ENCODE measurements around the gene ATP6V0D1.
"Not testable (repeated sequence)": the region's sequence is repeated elsewhere in the genome, so short reads cannot be mapped to it uniquely, and the experiment has no call there.

Gene ATP6V0D1

DNA sequence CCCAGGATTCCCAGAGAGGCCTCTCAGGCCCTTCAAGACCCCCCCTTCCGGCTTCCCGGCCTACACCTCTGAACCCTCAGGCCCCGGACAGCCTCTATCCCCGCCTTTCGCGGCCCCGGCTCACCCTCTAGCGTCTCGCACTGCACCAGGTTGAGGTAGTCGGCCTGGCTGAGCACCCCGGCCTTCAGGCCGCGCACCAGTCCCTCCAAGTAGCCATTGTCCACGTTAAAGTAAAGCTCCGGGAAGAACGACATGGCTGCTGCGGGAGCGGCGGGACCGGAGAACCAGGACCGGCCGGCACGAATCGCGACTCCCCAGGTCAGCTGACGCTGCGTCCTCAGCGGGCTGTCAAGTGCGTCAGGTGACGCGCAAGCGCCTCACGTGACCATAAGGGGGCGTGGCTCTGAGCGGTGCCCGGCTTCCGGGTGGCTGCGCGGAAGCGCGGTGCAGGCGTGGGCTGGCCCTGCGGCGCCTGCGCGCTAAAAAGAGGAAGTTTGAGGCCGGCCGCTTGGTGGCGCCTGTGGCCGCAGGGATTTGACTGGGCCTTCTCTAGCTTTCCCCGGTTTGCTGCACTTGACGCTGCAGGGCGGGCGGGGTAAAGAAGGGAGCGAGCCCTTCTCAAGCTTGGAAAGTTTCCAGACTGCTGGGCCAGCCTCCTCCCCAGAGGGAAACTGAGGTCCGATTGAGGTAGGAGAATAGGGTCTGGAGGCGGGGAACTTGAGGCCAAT, at the start of gene ATP6V0D1:
Gene ATP6V0D1, minus strand, starts transcription at position 325 of the 728 bp plus-strand sequence. Its CDS starts 71 bp downstream, at position 254.
- DNase-seq = peak; percentile 98

DNA sequence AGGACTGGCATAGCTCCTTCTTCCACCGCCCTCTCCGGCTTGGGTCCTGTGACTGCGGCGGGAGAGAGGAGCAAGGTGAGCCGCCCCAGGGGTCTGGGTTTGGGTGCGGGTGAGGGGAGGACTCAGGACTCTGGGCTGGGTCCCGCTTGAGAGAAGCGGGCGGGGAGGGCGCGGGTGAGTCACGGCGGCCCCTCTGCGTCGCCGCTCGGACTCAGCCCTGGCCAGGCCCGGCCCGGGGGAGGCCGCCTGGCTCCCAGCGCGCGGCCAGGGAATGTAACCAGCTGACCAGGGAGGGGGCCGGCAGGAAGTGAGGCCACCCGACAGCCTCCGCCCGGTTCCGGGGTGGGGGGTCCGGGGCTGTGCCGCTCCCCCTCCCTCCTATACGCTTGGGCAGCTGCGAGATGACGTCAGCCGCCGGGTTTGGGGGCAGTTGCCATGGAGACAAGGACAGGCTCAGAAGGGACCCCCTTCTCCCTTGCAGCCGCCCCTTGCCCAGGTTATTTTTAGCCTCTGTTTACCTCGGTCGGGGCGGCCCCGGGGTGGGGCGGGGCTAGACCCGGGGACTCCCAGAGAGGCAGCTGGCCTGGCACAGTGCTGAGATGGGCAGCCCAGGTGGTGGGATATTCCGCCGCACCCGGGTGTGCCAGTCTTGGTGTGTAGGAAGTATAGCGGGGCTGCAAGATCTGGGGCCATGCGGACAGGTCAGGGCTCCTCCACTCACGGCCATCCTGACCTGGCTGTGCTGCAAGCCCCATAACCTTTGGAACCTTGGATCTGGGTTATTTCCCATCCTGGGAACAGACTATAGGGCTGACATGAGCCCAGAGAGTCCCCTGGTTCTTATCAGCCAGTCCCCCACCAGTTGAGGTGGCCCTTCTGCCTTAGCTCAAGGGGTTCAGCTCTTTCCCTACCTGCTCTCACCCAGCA, 49.3 kb upstream of the ATP6V0D1 start:
- DNase-seq = no peak

DNA sequence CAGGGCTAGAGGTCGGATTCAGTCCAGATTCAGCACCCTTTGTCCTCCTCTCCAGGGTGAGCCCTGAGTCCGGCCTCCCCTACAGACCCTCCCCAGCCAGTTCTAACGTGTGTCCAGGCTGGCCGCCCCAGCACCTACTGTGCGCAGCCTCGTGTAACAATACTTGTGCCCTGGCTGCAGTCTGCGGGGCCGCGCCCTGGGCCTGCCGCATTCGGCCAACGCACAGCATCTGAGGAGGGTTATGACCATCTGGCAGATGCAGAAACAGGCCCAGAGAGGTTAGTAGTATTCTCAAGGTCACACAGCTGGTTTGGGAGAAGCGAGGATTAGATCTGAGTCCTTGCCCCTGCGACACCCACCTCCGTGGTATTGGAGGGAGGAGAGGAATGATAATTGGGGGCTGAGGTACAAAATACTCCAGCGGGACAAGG, 48.6 kb upstream of the ATP6V0D1 start:
- no peak for DNase-seq

DNA sequence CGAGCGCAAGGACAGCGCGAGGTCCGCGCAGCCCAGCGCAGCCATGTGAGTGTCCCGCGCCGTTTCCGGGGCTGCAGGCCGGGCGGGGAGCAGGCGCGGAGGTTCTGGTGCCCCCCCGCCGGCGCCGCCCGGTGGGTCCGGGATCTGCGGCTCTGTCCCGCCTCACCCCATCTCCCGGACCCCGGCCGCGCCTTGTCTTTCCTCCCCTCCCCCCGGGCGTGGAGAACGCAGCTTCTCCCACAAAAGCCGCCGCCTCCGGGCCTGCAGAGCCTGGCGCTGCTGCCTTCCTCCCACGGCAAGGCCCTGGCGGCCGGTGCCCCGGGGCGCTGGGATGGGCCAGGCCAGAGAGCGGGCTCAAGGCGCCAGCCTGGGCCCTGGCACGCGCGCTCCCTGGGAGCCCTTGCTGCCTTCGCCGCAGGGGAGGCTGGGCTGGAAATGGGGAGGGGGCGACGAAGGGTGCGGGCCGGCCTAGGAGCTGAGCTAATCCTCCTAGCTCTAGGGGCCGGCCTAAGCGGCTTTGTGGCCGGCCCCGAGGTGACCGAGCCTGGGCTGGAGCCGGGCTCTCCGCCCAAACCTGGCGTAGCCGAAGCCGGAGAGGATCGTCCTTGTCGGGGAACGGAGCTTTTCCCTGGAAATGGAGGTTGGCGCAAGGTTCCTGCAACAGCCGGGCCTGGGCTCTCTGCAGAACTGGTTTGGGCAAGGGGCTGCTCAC, 48.1 kb upstream of the ATP6V0D1 start:
- DNase-seq = peak; percentile 28

DNA sequence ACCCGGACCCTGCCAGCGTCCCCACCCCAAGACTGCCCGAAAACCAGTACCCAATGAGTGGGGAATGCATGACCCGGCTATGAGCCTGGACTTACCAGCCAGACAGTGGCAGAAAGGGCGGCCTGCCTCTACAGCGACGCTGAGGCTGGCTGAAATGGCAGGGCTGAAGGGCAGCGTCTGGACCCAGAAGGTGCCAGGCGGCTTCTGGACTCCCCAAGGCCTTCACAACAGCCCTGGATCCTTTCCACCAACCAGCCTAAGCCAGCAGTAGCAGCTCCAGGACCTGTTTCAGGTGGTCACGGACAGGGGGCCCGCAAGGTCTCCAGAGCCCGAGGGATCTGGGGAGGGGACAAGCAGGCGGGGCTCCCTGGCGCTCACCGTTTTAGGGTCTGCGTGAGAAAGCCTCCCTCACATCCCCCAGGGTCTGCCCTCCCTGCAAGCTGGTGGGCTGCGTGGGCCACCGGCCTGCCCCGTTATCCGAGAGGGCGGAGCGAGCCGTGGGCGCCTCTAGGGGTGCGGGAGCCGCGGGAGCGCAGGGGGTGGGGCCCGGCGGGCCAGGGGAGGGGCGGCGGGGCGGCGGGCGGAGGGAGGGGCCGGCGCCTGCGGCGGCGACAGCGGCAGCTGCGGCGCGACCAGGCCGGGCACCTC, 47.4 kb upstream of the ATP6V0D1 start, which contains the start of gene RIPOR1:
Gene RIPOR1, plus strand, starts transcription at position 608 of the 648 bp plus-strand sequence. CDS start 9,618 bp downstream, outside the sequence.
- DNase-seq = peak; percentile 55

DNA sequence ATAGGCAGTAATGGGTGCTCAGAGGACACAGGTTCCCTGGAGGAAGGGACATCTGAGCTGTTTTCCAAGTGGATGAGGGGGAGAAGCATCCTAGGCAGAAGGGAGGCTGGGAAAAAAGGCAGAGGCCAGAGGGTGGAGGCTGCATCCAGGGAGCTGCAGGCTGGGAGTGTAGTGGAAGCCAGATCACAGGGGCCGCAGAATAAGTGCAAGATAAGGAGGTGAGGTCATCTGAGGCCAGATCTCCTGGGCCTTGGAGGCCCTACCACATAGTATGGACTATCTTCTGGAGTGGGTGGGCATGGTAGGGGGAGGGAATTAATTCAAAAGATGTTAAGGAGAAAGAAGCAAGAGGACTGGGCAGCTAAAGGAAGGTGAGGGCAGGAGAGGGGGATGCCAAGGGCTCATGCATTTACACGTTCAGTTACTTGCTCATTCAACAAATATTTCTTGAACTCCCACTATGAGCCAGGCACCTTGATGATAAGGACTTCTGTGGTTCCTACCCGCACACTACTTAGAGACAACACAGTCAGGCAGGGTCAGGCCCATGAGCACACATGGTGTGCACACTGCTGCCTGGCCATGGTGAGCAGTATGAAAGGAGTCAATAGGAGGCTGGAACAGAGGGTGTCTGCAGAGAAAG, 45.3 kb upstream of the ATP6V0D1 start:
- no peak for DNase-seq

DNA sequence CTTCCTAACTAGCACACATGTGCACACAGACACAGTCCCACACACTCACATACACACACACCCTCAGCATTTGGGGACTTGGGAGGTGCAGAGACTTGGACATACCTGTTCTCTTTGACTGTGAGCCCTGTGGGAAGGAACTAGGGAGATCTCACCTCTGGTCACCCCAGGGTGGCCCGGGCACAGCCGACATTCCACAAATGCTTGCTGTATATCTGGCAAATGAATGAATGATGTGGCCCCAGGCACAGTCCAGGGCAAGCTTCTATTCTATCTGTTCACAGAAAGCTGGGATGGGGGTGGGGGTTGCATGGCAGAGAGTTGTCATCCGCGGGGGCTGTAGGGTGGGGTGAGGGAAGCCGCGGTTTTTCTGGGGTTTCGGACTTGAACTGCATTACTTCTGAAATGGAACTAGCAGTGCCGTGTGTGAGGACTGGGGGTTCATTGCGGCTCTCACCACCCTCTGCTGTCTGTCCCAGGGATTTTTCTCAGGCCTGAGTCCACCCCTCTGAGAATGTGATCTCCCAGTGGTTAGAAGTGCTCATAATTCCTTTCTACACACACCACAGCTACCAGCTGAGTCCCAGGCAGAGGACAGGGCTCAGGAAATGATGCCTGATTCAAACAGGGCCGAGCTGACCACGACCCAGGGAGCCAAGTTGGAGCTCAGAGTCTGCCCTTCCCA, 44.4 kb upstream of the ATP6V0D1 start:
- no peak for DNase-seq

DNA sequence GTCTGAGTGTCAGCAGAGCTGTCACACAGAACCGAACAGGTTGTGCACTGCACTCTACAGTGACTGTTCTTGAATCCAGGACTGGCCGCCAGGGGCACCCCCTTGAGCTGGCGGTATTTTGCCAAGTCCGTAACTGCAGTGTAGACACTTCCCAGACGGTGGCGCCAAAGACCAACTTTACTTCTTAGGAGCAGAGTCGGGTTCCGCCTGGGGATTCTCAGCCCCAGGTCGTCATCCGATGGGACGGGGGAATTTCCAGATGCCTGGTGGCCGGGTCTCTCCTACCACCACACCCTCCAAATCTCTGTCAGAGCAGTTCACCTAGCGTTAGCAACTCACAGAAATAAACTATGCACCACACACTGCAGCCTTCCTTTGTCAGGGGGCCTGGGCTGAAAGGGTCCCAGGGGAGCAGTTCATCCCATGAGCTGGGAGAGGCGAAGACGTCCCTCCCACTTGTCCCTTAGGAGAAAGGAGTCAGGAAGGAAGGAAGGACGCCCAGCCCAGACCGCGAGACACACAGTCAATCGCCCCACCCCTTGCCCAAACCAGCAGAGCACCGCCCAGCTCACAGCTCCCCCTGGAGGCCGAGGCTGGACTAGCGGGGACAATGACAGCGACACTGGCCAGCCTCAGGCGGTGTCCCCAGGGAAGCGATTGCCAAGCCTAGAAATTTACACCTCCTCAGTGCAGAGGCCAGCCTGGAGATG, 40.3 kb upstream of the ATP6V0D1 start:
- peak; percentile 98 for DNase-seq

DNA sequence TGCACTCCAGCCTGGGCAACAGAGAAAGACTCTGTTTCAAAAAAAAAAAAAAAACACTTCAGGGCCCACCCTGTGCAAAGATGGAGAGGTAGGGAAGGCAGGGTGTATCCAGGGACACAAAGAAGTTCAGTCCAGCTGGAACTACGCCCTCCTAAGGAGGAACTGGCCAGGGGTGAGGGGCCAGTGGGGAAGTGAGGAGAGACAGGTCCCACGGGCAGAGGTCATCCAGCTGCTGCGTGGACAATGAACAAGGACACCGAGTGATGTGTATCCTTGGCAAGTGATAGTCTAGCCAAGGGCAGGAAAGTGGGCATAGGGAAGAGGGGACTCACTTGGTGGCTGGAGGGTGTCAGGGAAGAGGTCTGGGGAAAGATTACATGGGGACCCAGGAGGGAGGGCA, 38.3 kb upstream of the ATP6V0D1 start:
- DNase-seq = no peak

DNA sequence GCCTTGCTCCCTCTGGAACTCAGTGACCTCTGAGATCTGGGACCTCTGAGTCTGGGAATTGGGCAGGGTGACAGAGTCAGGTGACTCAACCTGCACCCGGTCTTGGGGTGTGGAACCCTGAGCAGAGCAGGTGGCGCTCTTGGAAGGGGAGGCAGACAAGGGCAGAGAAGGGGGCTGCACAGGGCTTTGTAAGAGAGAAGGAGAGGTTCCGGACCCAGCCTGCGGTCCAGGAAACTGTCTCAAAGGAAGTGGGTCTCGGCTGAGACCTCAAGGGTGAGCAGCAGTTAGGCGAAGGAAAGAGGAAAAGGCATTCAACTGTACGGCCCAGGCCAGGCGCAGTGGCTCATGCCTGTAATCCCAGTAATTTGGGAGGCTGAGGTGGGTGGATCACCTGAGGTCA, 37.7 kb upstream of the ATP6V0D1 start:
- DNase-seq = no peak

DNA sequence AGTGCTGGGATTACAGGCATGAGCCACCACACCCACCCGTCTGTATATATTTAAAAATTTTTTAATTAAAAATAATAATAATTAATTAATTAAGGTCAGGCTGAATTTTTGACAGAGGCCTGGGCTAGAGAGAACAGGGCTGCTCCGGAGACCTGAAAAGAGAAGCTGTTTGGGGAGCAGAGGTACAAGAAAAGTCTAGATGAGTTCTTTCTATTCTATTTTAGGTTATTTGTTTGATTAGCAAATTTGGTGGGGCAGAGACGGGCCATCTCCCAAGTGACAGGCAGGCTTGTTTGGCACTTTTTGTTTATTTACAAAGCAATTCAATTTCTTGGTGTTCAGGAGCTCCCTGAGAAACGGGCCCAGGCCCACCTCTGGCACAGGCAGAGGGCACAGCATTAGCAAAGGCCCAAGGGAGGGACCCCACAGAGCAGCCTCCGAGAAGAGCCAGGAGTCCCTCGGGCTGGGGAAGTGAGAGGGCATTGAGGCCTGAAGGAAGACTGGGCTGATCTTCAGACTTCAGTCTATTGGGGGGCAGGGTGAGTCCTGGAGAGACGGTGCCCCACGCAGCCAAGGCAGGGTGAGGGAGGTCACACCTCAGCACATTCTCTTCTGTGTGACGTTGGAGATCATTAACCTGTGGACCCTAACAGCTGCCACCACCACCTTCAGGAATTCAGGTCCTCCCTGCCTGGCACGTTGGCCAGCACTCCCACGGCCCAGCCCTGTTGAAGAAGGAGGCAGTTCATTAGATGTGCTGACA, 36.9 kb upstream of the ATP6V0D1 start:
- no peak for DNase-seq

DNA sequence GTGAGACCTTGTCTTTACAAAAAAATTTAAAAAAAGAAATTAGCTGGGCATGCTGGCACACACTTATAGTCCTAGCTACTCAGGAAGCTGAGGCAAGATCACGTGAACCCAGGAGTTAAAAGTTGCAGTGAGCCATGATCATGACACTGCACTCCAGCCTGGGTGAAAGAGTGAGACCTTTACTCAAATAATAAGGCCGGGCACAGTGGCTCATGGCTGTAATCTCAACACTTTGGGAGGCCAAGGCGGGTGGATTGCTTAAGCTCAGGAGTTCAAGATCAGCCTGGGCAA, 36.1 kb upstream of the ATP6V0D1 start:
- no peak for DNase-seq

DNA sequence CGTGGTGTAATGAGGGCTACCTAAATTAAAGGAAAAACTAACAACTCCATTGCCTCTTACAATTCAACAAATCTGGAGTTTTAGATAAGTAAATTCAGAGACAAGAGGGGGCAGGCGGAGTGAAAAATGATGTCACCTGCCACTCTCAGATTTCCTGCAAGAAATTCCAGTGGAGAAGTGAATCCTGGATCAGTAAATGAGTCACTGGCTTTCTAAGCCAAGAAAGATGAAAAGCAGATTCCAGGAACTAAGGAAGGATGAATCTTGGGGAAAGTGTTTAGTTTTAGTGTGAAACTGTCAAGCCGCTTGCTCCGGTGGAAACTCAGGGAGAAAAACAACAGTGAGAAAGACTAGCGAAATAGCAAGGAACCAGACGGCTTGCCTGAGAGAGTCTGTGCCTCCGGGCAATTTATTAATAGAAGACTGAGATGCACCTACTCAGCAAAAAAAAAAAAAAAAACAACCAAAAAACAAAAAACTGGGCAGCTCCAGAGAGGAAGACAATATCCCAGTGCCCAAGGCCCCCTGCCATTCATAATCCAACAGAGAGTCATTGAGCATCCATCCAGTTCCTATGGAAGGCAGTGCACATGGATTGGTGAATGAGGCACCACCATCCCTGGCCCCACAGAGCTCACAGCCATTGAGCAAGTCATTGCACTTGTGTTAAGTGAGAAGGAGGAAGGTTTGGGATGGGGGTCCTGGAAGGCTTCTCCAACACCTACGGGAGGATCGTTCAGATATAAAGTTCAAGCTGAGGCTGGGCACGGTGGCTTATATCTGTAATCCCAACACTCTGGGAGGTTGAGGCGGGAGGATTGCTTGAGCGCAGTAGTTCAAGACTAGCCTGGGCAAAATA, 35.6 kb upstream of the ATP6V0D1 start:
- no peak for DNase-seq

DNA sequence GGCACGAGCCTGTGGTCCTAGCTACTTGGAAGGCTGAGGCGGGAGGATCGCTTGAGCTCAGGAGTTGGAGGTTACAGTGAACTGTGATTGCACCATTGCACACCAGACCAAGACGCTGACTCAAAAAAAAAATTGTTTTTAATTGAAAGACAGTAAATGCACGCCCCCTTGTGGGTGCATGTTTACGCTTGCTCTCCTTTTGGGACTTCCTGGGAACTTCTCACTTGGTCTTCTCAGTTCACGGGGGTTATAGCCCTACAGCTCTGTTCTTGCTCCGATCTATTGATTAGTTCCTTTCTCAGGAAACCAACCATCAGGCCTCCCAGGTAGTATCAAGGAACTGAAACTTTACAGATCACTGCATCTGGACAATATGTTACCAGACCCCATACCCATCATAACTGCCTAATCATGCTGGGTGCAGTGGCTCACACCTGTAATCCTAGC, 33.4 kb upstream of the ATP6V0D1 start:
- peak; percentile 73 for DNase-seq

DNA sequence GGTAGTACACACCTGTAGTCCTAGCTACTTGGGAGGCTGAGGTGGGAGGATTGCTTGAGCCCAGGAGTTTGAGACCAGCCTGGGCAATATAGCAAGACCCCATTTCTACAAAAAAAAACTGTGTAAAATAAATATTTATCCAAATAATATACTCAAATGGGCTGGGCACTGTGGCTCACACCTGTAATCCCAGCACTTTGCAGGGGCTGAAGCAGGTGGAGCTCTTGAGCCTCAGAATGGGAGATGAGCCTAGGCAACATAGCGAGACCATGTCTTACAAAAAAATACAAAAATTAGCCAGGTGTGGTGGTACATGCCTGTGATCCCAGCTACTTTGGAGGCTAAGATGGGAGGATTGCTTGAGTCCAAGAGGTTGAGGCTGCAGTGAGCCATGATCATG, 32.9 kb upstream of the ATP6V0D1 start:
- DNase-seq = not testable (repeated sequence)

DNA sequence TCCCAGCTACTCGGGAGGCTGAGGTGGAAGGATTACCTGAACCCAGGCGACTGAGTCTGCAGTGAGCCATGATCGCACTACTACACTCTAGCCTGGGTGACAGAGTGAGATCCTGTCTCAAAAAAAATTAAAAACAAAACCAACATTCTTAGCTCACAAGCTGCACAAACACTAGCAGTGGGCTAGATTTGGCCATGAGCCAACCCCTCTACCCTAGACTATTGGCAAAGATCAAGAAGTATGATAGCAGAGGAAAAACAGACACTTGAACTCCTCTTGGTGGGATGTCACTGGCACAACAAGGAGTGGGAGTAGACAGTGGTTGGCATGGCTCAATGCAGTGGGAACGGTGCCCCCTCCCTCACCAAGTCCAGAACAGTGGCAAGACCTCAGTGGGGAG, 28.1 kb upstream of the ATP6V0D1 start:
- no peak for DNase-seq

DNA sequence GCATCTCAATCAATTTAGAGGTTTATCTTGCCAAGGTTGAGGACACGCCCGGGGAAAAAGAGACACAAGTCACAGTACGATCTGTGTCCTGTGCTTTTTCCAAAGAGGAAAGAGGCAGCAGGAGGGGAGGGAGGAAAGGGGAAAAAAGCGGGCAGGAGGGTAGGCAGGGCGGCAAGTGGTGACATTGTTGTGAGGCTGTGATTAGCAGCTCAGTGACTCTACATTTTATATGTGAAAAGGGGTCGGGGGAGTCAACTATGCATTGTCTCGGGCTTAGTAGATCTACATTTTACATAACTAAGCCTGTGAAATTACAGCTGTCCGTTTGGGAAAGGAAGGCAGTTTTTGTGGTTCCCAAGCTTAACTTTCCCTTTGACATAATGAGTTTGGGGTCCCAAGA, 25.5 kb upstream of the ATP6V0D1 start:
- no peak for DNase-seq

DNA sequence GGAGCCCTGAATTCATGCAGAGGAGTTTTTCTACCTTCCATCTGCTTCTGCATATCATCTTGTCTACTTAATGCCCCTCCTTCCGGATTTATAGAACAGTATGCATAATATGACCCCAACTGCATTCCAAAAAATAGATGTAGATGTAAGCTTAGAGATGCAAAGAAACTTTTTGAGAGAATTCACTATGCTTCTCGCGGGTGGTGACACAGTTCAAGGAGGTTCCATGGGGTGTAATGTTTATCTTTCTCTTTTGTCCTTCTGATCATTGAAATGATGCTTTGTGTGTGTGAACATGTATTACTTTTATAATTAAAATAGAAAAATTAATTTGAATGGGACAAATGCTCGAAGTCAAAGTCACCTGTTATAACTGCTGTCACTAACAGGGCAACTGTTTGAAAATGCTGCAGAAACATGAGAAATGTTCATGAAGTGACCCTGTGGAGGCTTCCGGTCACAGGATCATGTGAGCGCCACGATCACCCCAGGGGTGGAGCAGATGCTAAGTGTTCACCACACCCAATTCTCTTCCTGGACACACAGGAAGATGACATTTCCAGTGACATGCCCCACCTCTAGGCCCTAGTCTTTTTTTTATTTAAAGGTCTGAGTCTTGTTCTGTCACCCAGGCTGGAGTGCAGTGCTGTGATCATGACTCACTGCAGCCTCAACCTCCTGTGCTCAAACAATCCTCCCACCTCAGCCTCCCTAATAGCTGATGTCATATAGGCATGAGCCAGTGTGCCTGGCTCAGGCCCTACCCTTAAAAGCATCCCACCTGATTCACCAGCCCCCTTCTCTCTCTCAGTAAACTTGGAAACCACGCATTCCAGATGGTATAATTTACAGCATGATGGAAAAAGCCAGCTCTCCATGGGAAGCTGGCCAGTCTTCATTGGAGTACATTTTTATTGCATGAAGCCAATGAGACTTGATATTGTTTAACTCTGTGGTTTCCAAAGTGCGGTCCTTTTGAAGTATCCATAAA, 23.4 kb upstream of the ATP6V0D1 start:
- DNase-seq = no peak
